GM11168 (cell line): ENCODE measurements around the gene CLP1.
"Not testable (repeated sequence)": the region's sequence is repeated elsewhere in the genome, so short reads cannot be mapped to it uniquely, and the experiment has no call there.

Experiments
- in situ Hi-C: fragments of 300-500 bp; cut with MboI; formaldehyde crosslinking; loops from one replicate; pipeline ENCODE4 v1.12.0; 2022; ENCODE audit warnings: low sequenced_read_pairs; ENCODE audit not compliant: unreplicated experiment

The CLP1 gene

GRCh38 chr11:57658023-57658361, 430 bp downstream of the CLP1 start:
- in situ Hi-C loops, result no loop called here

- in situ Hi-C loops, result no loop called here
Measured at GRCh38 chr11:57659669-57660068, 2.1 kb downstream of the CLP1 start.

- in situ Hi-C loops, result no loop called here
Measured at GRCh38 chr11:57662893-57663292, 5.3 kb downstream of the CLP1 start.

- in situ Hi-C loops, result no loop called here
Measured at GRCh38 chr11:57663975-57664374, 6.4 kb downstream of the CLP1 start.

- in situ Hi-C loops, result no loop called here
Measured at GRCh38 chr11:57667117-57667735, 9.7 kb downstream of the CLP1 start.

GRCh38 chr11:57667736-57668433, 10.3 kb downstream of the CLP1 start, which contains the start of gene ZDHHC5:
TSS of gene ZDHHC5 (plus strand) at chr11:57668114. CDS start at chr11:57673091, 4,977 bp downstream.
- in situ Hi-C loops, result no loop called here

- in situ Hi-C loops, result no loop called here
Measured at GRCh38 chr11:57668434-57668782, 10.8 kb downstream of the CLP1 start.

GRCh38 chr11:57674251-57674650, 16.7 kb downstream of the CLP1 start:
- in situ Hi-C loops, result no loop called here

GRCh38 chr11:57675176-57675941, 17.8 kb downstream of the CLP1 start:
- in situ Hi-C loops, result no loop called here

GRCh38 chr11:57679396-57679795, 21.8 kb downstream of the CLP1 start:
- in situ Hi-C loops, result no loop called here

- in situ Hi-C loops, result no loop called here
Measured at GRCh38 chr11:57680552-57680874, 23.0 kb downstream of the CLP1 start.

- in situ Hi-C loops, result no loop called here
Measured at GRCh38 chr11:57681168-57681567, 23.6 kb downstream of the CLP1 start.

GRCh38 chr11:57690474-57690873, 32.9 kb downstream of the CLP1 start:
- in situ Hi-C loops, result not testable (repeated sequence)

- in situ Hi-C loops, result no loop called here
Measured at GRCh38 chr11:57698843-57699365, 41.3 kb downstream of the CLP1 start.

GRCh38 chr11:57699813-57700212, 42.3 kb downstream of the CLP1 start:
- in situ Hi-C loops, result no loop called here

GRCh38 chr11:57700425-57700824, 42.9 kb downstream of the CLP1 start:
- in situ Hi-C loops, result no loop called here

- in situ Hi-C loops, result no loop called here
Measured at GRCh38 chr11:57703341-57703740, 45.8 kb downstream of the CLP1 start.

- in situ Hi-C loops, result no loop called here
Measured at GRCh38 chr11:57704932-57705331, 47.4 kb downstream of the CLP1 start.

GRCh38 chr11:57705432-57705831, 47.9 kb downstream of the CLP1 start:
- in situ Hi-C loops, result not testable (repeated sequence)

GRCh38 chr11:57709802-57710367, 52.3 kb downstream of the CLP1 start:
- in situ Hi-C loops, result no loop called here
